Activated B cell treated with CpG ODN at 0.5 μM for 24 hours (primary cell): ENCODE measurements around the gene PMEPA1. TPM values are rescaled to one million over a fixed set of nuclear protein-coding genes. Genes with fewer than 3 reads are reported as not detected.

Experiments used
- ATAC-seq: fragments of 200-7000 bp; cut with Tn5 transposase; one replicate; pipeline ENCODE4 v1.10.0; 2021; ENCODE audit warnings: low read depth, mild to moderate bottlenecking, moderate library complexity
- CTCF ChIA-PET: fragments of 350-600 bp; sonication (Branson Sonifier 250); formaldehyde crosslinking; loops from one replicate; lab custom pipeline; 2021; ENCODE audit warnings: antibody characterized with exemption; lab: Charles Lee
- POLR2A ChIA-PET: fragments of 350-600 bp; sonication (Branson Sonifier 250); formaldehyde crosslinking; loops from one replicate; lab custom pipeline; 2021; ENCODE audit warnings: antibody characterized with exemption; lab: Charles Lee
- DNase-seq: peaks from one replicate; pipeline ENCODE4 v3.0.0; 2022
- H3K27ac Mint-ChIP-seq: one replicate; pipeline ENCODE4 v1.8.0; 2020; ENCODE audit warnings: mixed read lengths
- H3K27me3 Mint-ChIP-seq: one replicate; pipeline ENCODE4 v1.8.0; 2021; ENCODE audit warnings: mixed read lengths
- H3K36me3 Mint-ChIP-seq: one replicate; pipeline ENCODE4 v1.8.0; 2021; ENCODE audit warnings: low read depth, mixed read lengths
- H3K4me1 Mint-ChIP-seq: one replicate; pipeline ENCODE4 v1.8.0; 2021; ENCODE audit warnings: mixed read lengths
- H3K4me3 Mint-ChIP-seq: one replicate; pipeline ENCODE4 v1.8.0; 2020; ENCODE audit warnings: mild to moderate bottlenecking, mixed read lengths
- H3K9me3 Mint-ChIP-seq: one replicate; pipeline ENCODE4 v1.8.0; 2020; ENCODE audit warnings: mixed read lengths
- intact Hi-C: fragments of 100-400 bp; cut with micrococcal nuclease; formaldehyde crosslinking; loops from one replicate; pipeline ENCODE4 v1.15.1; 2024
- total RNA-seq: library from RNA; stranded (reverse); gene quantifications from 2 replicates; pipeline ENCODE4 v1.2.3, GENCODE V29; 2022
- TF ChIP-seq, protein P1 (sequence below): fragments of 200-600 bp; IDR thresholded peaks from one replicate; pipeline ENCODE4 v1.8.0; 2022; ENCODE audit warnings: antibody characterized with exemption, mild to moderate bottlenecking

The PMEPA1 gene
- total RNA-seq, 1 donor from 2014 or later, result 34.8 TPM

DNA sequence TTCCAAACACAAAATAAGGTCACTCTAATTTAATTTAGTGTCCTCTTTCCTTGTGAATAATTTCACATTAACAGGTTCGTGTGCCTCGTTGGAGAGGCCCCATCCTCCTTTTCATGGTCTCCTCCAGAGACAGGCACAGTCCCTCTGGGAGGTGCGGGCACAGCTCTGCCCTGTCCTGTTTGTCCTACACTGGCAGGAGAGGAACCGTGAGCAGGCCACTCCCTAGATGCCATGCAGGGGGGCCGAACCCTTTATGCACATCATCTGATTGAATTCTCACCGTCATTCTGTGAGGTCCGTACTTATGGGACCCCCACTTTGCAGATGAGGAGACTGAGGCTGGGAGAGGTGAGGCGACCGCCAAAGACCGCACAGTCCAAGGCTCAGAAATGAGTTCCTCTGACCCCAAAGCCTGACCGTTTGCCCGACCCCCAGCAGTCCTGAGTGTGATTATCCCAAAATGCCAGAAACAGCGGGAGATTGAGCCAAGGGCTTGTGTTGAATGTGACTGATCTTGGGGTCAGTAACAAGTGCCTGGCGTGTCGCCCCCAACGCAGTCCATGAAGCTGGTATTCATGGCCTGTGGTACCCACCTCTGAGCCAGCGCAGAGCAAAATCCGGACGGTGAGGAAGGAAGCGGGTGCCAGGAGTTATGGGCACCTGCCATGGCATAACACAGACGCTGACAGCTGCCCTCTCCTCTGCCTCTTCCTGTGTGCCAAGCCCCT, 43.5 kb downstream of the PMEPA1 start:
- DNase-seq (no peak), ATAC-seq (no peak)
- ChIA-PET CTCF (no interaction called here), POLR2A (no interaction called here)
- no peaks in the 10 kb centered on the region for H3K9me3 Mint-ChIP-seq
- no peaks in the 10 kb centered on the region for H3K27me3 Mint-ChIP-seq
- no peak overlapping the region for H3K4me3 Mint-ChIP-seq
- peaks cover 32% of the 10 kb centered on the region for H3K4me1 Mint-ChIP-seq
- H3K36me3 Mint-ChIP-seq, result peaks cover 26% of the 10 kb centered on the region
- no peak overlapping the region for H3K27ac Mint-ChIP-seq
- TF ChIP-seq, protein P1, sequence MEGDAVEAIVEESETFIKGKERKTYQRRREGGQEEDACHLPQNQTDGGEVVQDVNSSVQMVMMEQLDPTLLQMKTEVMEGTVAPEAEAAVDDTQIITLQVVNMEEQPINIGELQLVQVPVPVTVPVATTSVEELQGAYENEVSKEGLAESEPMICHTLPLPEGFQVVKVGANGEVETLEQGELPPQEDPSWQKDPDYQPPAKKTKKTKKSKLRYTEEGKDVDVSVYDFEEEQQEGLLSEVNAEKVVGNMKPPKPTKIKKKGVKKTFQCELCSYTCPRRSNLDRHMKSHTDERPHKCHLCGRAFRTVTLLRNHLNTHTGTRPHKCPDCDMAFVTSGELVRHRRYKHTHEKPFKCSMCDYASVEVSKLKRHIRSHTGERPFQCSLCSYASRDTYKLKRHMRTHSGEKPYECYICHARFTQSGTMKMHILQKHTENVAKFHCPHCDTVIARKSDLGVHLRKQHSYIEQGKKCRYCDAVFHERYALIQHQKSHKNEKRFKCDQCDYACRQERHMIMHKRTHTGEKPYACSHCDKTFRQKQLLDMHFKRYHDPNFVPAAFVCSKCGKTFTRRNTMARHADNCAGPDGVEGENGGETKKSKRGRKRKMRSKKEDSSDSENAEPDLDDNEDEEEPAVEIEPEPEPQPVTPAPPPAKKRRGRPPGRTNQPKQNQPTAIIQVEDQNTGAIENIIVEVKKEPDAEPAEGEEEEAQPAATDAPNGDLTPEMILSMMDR, result no peak
- intact Hi-C loops, result no loop called here

DNA sequence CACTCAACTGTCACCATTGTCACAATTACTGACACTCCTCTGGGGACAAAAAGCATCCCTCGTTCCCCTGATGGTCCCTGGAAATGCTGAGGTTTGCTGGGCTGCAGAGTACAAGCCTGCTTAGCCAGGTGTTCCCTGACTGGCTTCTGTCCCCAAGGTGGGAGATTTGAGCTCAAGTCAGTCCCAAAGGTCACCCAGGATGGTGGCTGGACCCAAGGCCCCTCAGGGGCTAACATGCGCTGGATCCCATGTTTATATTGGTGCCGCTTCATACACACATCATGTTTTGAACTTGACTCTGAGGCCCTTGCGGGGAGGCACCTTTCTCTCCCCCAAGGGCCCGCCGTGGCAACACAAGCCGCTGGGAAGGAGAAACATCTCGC, 44.2 kb downstream of the PMEPA1 start:
- Mint-ChIP-seq H3K36me3 (peaks cover 24% of the 10 kb centered on the region), H3K27me3 (no peaks in the 10 kb centered on the region), H3K27ac (no peak overlapping the region), H3K4me3 (no peak overlapping the region), H3K4me1 (peaks cover 30% of the 10 kb centered on the region), H3K9me3 (no peaks in the 10 kb centered on the region)
- no peak for DNase-seq
- TF ChIP-seq, protein P1, result no peak
- CTCF ChIA-PET, result no interaction called here
- POLR2A ChIA-PET, result interaction anchor here (1.0 kb wide), 1 partner anchor 98 kb away, joined by 3 read pairs; no protein-coding TSS in a partner anchor
- ATAC-seq, result no peak
- intact Hi-C loops, result no loop called here

DNA sequence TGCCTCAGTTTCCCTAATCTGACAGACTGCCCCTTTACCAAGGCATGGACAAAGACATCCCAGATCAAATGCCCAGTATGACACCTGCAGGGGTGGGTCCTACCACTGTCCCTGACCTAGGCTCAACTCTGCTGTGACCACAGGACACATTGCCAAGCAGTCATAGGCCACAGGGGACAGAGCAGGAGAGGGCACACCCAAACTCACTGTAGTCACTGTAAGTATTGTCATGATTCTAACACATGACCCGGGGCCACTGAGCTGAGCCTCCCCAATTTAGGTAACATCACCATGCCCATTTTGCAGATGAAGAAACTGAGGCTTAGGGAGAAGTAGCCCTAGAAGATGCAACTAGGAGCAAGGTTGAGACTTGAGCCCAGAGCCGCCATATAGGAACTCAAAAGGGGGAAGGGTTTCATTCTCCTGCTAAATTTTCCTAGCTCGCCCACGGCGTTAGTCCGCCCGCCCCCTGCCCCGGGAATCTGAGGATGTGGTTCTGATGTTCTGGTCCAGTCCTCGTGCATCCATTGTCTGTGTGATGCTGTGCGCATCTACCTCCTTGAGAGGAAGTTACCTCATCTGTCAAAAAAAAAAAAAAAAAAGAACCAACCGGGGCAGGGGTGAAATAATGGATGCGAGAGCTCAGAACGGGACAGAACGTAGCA, 44.8 kb downstream of the PMEPA1 start:
- H3K4me1 Mint-ChIP-seq, result peaks cover 26% of the 10 kb centered on the region
- intact Hi-C loops, result no loop called here
- TF ChIP-seq, protein P1, result no peak
- ChIA-PET CTCF (no interaction called here), POLR2A (interaction anchor here (1.0 kb wide), 1 partner anchor 98 kb away, joined by 3 read pairs; no protein-coding TSS in a partner anchor)
- no peak for ATAC-seq
- DNase-seq, result no peak
- no peaks in the 10 kb centered on the region for H3K9me3 Mint-ChIP-seq
- H3K27ac Mint-ChIP-seq, result no peak overlapping the region
- no peaks in the 10 kb centered on the region for H3K27me3 Mint-ChIP-seq
- H3K4me3 Mint-ChIP-seq, result no peak overlapping the region
- H3K36me3 Mint-ChIP-seq, result peaks cover 24% of the 10 kb centered on the region

DNA sequence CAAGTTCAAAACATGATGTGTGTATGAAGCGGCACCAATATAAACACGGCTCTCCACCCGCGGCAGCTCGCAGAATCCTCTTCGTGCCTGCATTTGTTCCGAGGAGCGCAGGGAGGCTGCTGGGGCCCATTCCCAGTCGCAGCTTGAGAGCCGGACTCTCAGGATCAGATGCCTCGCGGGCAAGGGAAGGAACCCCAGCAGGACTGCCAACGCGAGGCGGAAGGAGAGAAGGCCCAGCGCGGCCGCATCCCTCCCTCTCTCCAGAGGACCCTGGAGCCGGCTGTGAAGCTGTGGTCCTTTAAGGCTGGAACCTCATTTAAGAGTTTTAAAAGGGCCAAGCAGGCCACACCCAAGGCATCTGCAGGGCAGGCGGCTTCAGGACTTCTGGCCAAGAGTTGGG, 45.3 kb downstream of the PMEPA1 start:
- H3K4me1 Mint-ChIP-seq, result peaks cover 25% of the 10 kb centered on the region
- no peaks in the 10 kb centered on the region for H3K27me3 Mint-ChIP-seq
- H3K36me3 Mint-ChIP-seq, result peaks cover 27% of the 10 kb centered on the region
- H3K27ac Mint-ChIP-seq, result no peak overlapping the region
- no peak for DNase-seq
- intact Hi-C loops, result no loop called here
- no peak overlapping the region for H3K4me3 Mint-ChIP-seq
- TF ChIP-seq, protein P1, result no peak
- ChIA-PET CTCF (no interaction called here), POLR2A (no interaction called here)
- H3K9me3 Mint-ChIP-seq, result no peaks in the 10 kb centered on the region
- no peak for ATAC-seq

DNA sequence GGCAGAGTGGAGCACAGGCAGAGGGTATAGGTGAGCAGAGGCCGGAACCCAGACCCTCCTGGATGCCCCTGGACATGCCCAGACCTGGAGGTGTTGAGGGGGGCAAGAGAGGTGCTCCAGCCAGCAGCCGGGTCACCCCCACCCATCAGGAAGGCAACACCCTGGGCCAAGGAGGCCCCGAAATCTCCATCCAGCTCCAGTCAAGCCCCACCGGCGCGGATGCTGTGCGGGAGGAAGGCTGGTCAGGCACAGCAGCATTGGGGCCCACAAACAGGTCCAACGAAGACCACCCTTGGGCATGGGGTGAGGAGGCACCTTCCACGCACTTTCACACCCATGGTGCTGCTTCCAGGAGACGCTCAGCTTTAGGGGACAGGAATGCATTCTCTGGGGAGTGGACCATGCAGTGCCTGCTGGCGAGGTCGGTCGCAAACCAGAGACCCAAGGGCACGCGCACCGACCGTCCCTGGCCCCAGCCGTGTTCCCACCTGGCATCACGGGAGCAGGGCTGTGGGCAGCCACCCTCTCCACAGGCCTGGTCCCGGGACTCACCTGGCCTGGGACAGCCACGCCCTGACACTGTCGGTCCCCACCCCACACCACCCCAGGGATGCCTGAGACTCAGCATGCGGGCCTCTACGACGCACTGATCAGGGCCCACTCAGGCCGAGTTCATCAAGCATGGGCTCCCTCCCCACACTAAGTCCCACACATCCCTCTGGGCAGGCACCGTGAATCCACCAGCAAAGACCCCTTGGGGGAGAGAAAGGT, 45.9 kb downstream of the PMEPA1 start:
- intact Hi-C loops, result no loop called here
- Mint-ChIP-seq H3K9me3 (no peaks in the 10 kb centered on the region), H3K27ac (no peak overlapping the region), H3K36me3 (peaks cover 33% of the 10 kb centered on the region), H3K27me3 (no peaks in the 10 kb centered on the region), H3K4me1 (peaks cover 27% of the 10 kb centered on the region), H3K4me3 (no peak overlapping the region)
- peak; percentile 13 for DNase-seq
- CTCF ChIA-PET, result no interaction called here
- ATAC-seq, result no peak
- POLR2A ChIA-PET, result no interaction called here
- TF ChIP-seq, protein P1, result no peak
